ENCODE results near the gene FAM124B.

The FAM124B gene

DNA sequence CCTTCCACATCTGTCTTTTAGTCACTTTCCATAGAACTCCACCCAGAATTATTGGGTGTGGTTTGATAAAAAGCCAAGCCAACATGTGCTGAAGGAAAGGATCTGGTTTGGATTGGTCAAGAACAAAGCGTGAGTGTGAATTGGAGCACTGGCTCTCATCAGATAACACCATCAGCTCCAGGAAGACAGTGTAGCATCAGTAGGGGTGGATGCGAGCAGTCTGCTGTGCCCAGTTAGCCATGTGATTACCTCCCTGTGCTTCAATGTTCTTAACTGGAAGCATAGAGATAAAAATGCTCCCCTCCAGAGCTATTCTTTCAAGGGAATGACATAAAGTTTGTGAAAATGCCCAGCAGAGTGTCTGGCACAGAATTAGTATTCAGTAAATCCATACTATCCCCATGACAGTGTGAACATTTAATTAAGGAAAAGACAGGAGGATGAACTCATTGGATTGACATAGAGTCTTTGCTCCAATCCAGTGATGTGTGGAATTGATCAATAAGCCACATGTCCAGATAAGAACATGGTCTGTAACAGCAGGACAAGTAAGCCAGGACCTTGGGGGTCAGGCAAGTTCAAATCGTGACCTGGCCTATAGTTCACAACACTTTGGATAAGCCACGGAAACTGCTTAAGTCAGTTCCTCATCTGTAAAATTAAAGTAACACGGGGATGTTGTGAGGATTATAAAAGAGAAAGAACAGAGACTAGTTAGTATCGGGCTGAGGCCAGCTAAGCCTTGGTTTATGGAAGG is 68.0 kb downstream of the FAM124B start:
- no peak for DNase-seq (ENCODE audit: low read depth)

DNA sequence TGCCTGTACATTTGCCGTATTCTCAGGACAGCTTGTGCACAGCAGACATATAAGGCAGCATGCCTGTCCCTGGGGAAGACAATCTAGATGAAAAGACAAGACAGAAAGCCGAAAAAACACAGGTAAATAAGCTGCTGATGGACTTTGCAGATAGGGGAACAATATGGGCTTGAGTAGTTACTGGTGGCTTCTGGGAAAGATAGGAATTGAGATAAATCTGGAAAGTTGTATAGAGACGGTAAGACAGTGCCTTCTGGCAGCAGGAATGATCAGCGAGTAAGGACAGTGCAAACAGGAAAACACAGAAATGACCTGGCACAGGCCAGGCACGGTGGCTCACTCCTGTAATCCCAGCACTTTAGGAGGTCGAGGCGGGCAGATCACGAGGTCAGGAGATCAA is 70.2 kb downstream of the FAM124B start:
- no peak for DNase-seq (ENCODE audit: low read depth)

- no peak for DNase-seq (ENCODE audit: low read depth)
These were observed 73.1 kb downstream of the FAM124B start for GRCh38 chr2:224328798-224329197.

Measured in stimulated activated CD8-positive, alpha-beta memory T cell treated with anti-CD3 and anti-CD28 coated beads, Interleukin-12 subunit alpha, Interleukin-12 subunit beta, amount 100 ng/mL, for 4 hours (primary cell).